Adrenal gland (tissue), 5 donors: Measurements from ENCODE around the gene CAMK2D.

Experiments used
- POLR2A ChIP-seq, 2 donors: fragments of 450-650 bp; IDR thresholded peaks; one replicate each; pipeline ENCODE4 v1.6.1; 2017; ENCODE audit warnings: antibody characterized with exemption in 2 of 2, mild to moderate bottlenecking in 2 of 2, moderate library complexity in 1 of 2
- TF ChIP-seq, protein P1 (sequence below), 6 experiments: fragments of 450-650 bp in 4 of 6; fragments of 200-600 bp in 2 of 6; sonication (generic) in 1 of 6; IDR thresholded peaks; 1 replicate in 5 of 6; 2 replicates in 1 of 6; pipeline versions ENCODE4 v1.5.1 to v1.8.0; 2016 to 2021; ENCODE audit warnings: antibody characterized with exemption in 6 of 6, mild to moderate bottlenecking in 2 of 6, moderate library complexity in 1 of 6
- donor health status: DM: no; HTN: no; CAD: no.

DNA sequence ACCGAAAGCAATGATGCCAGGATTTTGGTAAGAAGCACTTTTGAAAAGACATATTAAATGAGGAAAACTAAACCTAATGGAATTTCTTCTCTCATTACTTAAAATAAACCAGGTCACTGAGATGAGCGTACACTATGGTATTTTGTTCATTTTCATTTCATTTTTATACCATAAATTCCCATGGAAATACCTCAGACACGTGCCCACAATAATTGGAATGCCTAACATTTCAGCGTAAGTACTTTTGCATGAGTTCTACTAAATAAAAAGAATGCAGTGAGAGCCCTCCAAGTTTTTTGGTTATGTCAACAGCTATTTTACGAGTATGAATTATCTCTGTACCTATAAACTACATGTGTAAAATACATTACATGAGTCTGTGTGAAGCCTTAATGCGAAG lies 3.2 kb downstream of the CAMK2D start:
- TF ChIP-seq, protein P1, sequence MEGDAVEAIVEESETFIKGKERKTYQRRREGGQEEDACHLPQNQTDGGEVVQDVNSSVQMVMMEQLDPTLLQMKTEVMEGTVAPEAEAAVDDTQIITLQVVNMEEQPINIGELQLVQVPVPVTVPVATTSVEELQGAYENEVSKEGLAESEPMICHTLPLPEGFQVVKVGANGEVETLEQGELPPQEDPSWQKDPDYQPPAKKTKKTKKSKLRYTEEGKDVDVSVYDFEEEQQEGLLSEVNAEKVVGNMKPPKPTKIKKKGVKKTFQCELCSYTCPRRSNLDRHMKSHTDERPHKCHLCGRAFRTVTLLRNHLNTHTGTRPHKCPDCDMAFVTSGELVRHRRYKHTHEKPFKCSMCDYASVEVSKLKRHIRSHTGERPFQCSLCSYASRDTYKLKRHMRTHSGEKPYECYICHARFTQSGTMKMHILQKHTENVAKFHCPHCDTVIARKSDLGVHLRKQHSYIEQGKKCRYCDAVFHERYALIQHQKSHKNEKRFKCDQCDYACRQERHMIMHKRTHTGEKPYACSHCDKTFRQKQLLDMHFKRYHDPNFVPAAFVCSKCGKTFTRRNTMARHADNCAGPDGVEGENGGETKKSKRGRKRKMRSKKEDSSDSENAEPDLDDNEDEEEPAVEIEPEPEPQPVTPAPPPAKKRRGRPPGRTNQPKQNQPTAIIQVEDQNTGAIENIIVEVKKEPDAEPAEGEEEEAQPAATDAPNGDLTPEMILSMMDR (IDR thresholded peaks at IDR 0.05): no peak
- no peak for TF ChIP-seq POLR2A (IDR thresholded peaks at IDR 0.05)
